ENCODE data around the gene CMC4. TPM values are rescaled to one million over a fixed set of nuclear protein-coding genes. Genes with fewer than 3 reads are reported as not detected.

Gene CMC4
- 14.0 TPM for polyA plus RNA-seq (2012; ENCODE audit: missing spikeins)

GRCh38 chrX:155070975-155071693, at the start of gene CMC4, which contains the start of the genes BRCC3 and MTCP1:
CMC4 (minus strand) TSS chrX:155071136; CDS start chrX:155064023, 7,113 bp downstream.
BRCC3 (plus strand) TSS chrX:155071508; CDS start chrX:155071528, 20 bp downstream.
MTCP1 (minus strand) TSS chrX:155071136; CDS start chrX:155066010, 5,126 bp downstream.
- peak; percentile 67 for DNase-seq (ENCODE audit: insufficient read length)
- peak; percentile 95 for FAIRE-seq
- peak; percentile 76 for TF ChIP-seq TAF1 (IDR thresholded peaks at IDR 0.05; ENCODE audit: borderline replicate concordance, low read depth, low read length)
- peak; percentile 72 for TF ChIP-seq POLR2AphosphoS5 (IDR thresholded peaks at IDR 0.05; ENCODE audit: low read depth, low read length)
- TF ChIP-seq POLR2A (IDR thresholded peaks at IDR 0.05; ENCODE audit: low read depth, low read length), result peak; percentile 90

GRCh38 chrX:155115174-155115819, 44.4 kb upstream of the CMC4 start:
- no peak for FAIRE-seq
- TF ChIP-seq POLR2A (IDR thresholded peaks at IDR 0.05; ENCODE audit: low read depth, low read length), result no peak
- TF ChIP-seq POLR2AphosphoS5 (IDR thresholded peaks at IDR 0.05; ENCODE audit: low read depth, low read length), result no peak
- TF ChIP-seq TAF1 (IDR thresholded peaks at IDR 0.05; ENCODE audit: borderline replicate concordance, low read depth, low read length), result no peak
- DNase-seq (ENCODE audit: insufficient read length), result no peak

GRCh38 chrX:155113097-155113496, 42.2 kb upstream of the CMC4 start:
- TF ChIP-seq POLR2AphosphoS5 (IDR thresholded peaks at IDR 0.05; ENCODE audit: low read depth, low read length) (no peak), POLR2A (IDR thresholded peaks at IDR 0.05; ENCODE audit: low read depth, low read length) (no peak), TAF1 (IDR thresholded peaks at IDR 0.05; ENCODE audit: borderline replicate concordance, low read depth, low read length) (no peak)
- FAIRE-seq (no peak), DNase-seq (ENCODE audit: insufficient read length) (no peak)

GRCh38 chrX:155112171-155112570, 41.2 kb upstream of the CMC4 start:
- FAIRE-seq (no peak), DNase-seq (ENCODE audit: insufficient read length) (no peak)
- TF ChIP-seq POLR2AphosphoS5 (IDR thresholded peaks at IDR 0.05; ENCODE audit: low read depth, low read length) (no peak), TAF1 (IDR thresholded peaks at IDR 0.05; ENCODE audit: borderline replicate concordance, low read depth, low read length) (no peak), POLR2A (IDR thresholded peaks at IDR 0.05; ENCODE audit: low read depth, low read length) (no peak)

GRCh38 chrX:155108427-155108826, 37.5 kb upstream of the CMC4 start:
- DNase-seq (ENCODE audit: insufficient read length) (no peak), FAIRE-seq (no peak)
- TF ChIP-seq TAF1 (IDR thresholded peaks at IDR 0.05; ENCODE audit: borderline replicate concordance, low read depth, low read length) (no peak), POLR2AphosphoS5 (IDR thresholded peaks at IDR 0.05; ENCODE audit: low read depth, low read length) (no peak), POLR2A (IDR thresholded peaks at IDR 0.05; ENCODE audit: low read depth, low read length) (no peak)

- DNase-seq (ENCODE audit: insufficient read length) (no peak), FAIRE-seq (no peak)
- TF ChIP-seq TAF1 (IDR thresholded peaks at IDR 0.05; ENCODE audit: borderline replicate concordance, low read depth, low read length) (no peak), POLR2AphosphoS5 (IDR thresholded peaks at IDR 0.05; ENCODE audit: low read depth, low read length) (no peak), POLR2A (IDR thresholded peaks at IDR 0.05; ENCODE audit: low read depth, low read length) (no peak)
These were observed 35.0 kb upstream of the CMC4 start for GRCh38 chrX:155105919-155106318.

- FAIRE-seq (peak; percentile 81), DNase-seq (ENCODE audit: insufficient read length) (no peak)
- TF ChIP-seq POLR2AphosphoS5 (IDR thresholded peaks at IDR 0.05; ENCODE audit: low read depth, low read length) (no peak), TAF1 (IDR thresholded peaks at IDR 0.05; ENCODE audit: borderline replicate concordance, low read depth, low read length) (no peak), POLR2A (IDR thresholded peaks at IDR 0.05; ENCODE audit: low read depth, low read length) (no peak)
These were observed 23.6 kb upstream of the CMC4 start for GRCh38 chrX:155094468-155095061.

- no peak for TF ChIP-seq POLR2A (IDR thresholded peaks at IDR 0.05; ENCODE audit: low read depth, low read length)
- no peak for TF ChIP-seq POLR2AphosphoS5 (IDR thresholded peaks at IDR 0.05; ENCODE audit: low read depth, low read length)
- TF ChIP-seq TAF1 (IDR thresholded peaks at IDR 0.05; ENCODE audit: borderline replicate concordance, low read depth, low read length), result no peak
- no peak for DNase-seq (ENCODE audit: insufficient read length)
- FAIRE-seq, result no peak
These were observed 16.2 kb upstream of the CMC4 start for GRCh38 chrX:155086961-155087735.

- DNase-seq (ENCODE audit: insufficient read length), result no peak
- TF ChIP-seq POLR2A (IDR thresholded peaks at IDR 0.05; ENCODE audit: low read depth, low read length), result no peak
- no peak for TF ChIP-seq TAF1 (IDR thresholded peaks at IDR 0.05; ENCODE audit: borderline replicate concordance, low read depth, low read length)
- TF ChIP-seq POLR2AphosphoS5 (IDR thresholded peaks at IDR 0.05; ENCODE audit: low read depth, low read length), result no peak
- peak; percentile 9 for FAIRE-seq
These were observed 15.4 kb upstream of the CMC4 start for GRCh38 chrX:155086202-155086840.

GRCh38 chrX:155071694-155072280, 851 bp upstream of the CMC4 start:
- FAIRE-seq, result peak; percentile 54
- TF ChIP-seq POLR2A (IDR thresholded peaks at IDR 0.05; ENCODE audit: low read depth, low read length) (no peak), TAF1 (IDR thresholded peaks at IDR 0.05; ENCODE audit: borderline replicate concordance, low read depth, low read length) (no peak), POLR2AphosphoS5 (IDR thresholded peaks at IDR 0.05; ENCODE audit: low read depth, low read length) (no peak)
- no peak for DNase-seq (ENCODE audit: insufficient read length)

All from GM12892 (cell line).